Measurements from ENCODE around the gene TUFT1. TPM values are rescaled to one million over a fixed set of nuclear protein-coding genes. Genes with fewer than 3 reads are reported as not detected.

The TUFT1 gene
- total and polyA plus RNA-seq, 12 donors = 5.5 to 18.5 (median 9.1) TPM

GRCh38 chr1:151537112-151537511 lies 3.0 kb upstream of the TUFT1 start:
- H3K27ac ChIP-seq = peak overlapping the region in 1 of 5 donors; percentile 30
- no peak for TF ChIP-seq CTCF (IDR thresholded peaks at IDR 0.05)
- TF ChIP-seq POLR2A (IDR thresholded peaks at IDR 0.05) = no peak
- intact Hi-C loops (cut with DNase I) = loop anchor here (5.0 kb wide), 1 partner anchor 200 kb away; no protein-coding TSS in a partner anchor
- peak in 6 of 7 donors; percentile 36 to 66 (median 58) for DNase-seq
- no peaks in the 10 kb centered on the region for H3K27me3 ChIP-seq
- H3K4me3 ChIP-seq = no peak overlapping the region
- H3K9me3 ChIP-seq (replicated peaks in 1 of 3) = no peaks in the 10 kb centered on the region
- H3K4me1 ChIP-seq (replicated peaks in 1 of 2) = peaks cover 7 to 9% of the 10 kb centered on the region in 2 donors
- H3K36me3 ChIP-seq (replicated peaks in 1 of 2) = no peaks in the 10 kb centered on the region
- 71 to 86% (median 76%) methylated on average over 9 of the region's 9 CpGs for WGBS, 4 donors

GRCh38 chr1:151539321-151540020 lies 638 bp upstream of the TUFT1 start:
- Histone ChIP-seq H3K27ac (peak overlapping the region in 4 of 5 donors; percentile 62 to 93 (median 84)), H3K4me3 (peak overlapping the region in 3 of 4 donors; percentile 11 to 89 (median 68)), H3K4me1 (replicated peaks in 1 of 2) (peaks cover 7 to 13% of the 10 kb centered on the region in 2 donors), H3K36me3 (replicated peaks in 1 of 2) (no peaks in the 10 kb centered on the region), H3K27me3 (no peaks in the 10 kb centered on the region), H3K9me3 (replicated peaks in 1 of 3) (no peaks in the 10 kb centered on the region)
- DNase-seq = peak; percentile 86 to 94 (median 88)
- TF ChIP-seq POLR2A (IDR thresholded peaks at IDR 0.05) (no peak), CTCF (IDR thresholded peaks at IDR 0.05) (no peak)
- intact Hi-C loops (cut with DNase I) = loop anchor here (5.0 kb wide), 1 partner anchor 198 kb away; no protein-coding TSS in a partner anchor
- WGBS, 4 donors = 13 to 31% (median 17%) methylated on average over 5 to 7 of the region's 7 CpGs

- H3K4me1 ChIP-seq (replicated peaks in 1 of 2) = peaks cover 7 to 13% of the 10 kb centered on the region in 2 donors
- peak overlapping the region in 3 of 5 donors; percentile 84 to 93 (median 85) for H3K27ac ChIP-seq
- TF ChIP-seq CTCF (IDR thresholded peaks at IDR 0.05) (no peak), POLR2A (IDR thresholded peaks at IDR 0.05) (no peak)
- no peaks in the 10 kb centered on the region for H3K27me3 ChIP-seq
- 16 to 23% (median 20%) methylated on average over 12 to 13 of the region's 13 CpGs for WGBS, 4 donors
- peak in 4 of 7 donors; percentile 17 to 37 (median 35) for DNase-seq
- intact Hi-C loops (cut with DNase I) = no loop called here
- H3K4me3 ChIP-seq = peak overlapping the region; percentile 5 to 89 (median 64)
- H3K36me3 ChIP-seq (replicated peaks in 1 of 2) = no peaks in the 10 kb centered on the region
- H3K9me3 ChIP-seq (replicated peaks in 1 of 3) = no peaks in the 10 kb centered on the region
Observed at GRCh38 chr1:151540982-151541377, 871 bp downstream of the TUFT1 start.

- Histone ChIP-seq H3K4me1 (replicated peaks in 1 of 2) (peaks cover 7 to 13% of the 10 kb centered on the region in 2 donors), H3K9me3 (replicated peaks in 1 of 3) (no peaks in the 10 kb centered on the region), H3K27me3 (no peaks in the 10 kb centered on the region), H3K4me3 (no peak overlapping the region), H3K36me3 (replicated peaks in 1 of 2) (no peaks in the 10 kb centered on the region), H3K27ac (no peak overlapping the region)
- WGBS, 4 donors = 63 to 88% (median 78%) methylated on average over 5 of the region's 5 CpGs
- intact Hi-C loops (cut with DNase I) = no loop called here
- DNase-seq = no peak
- TF ChIP-seq CTCF (IDR thresholded peaks at IDR 0.05) = no peak
- no peak for TF ChIP-seq POLR2A (IDR thresholded peaks at IDR 0.05)
Observed at GRCh38 chr1:151541752-151542151, 1.6 kb downstream of the TUFT1 start.
